ENCODE data around the gene LILRB2. TPM values are rescaled to one million over a fixed set of nuclear protein-coding genes. Genes with fewer than 3 reads are reported as not detected.
"Not testable (repeated sequence)": the region's sequence is repeated elsewhere in the genome, so short reads cannot be mapped to it uniquely, and the experiment has no call there.

The LILRB2 gene
- total RNA-seq, 2 donors from 2014 or later = 0.78 to 1.3 TPM

DNA sequence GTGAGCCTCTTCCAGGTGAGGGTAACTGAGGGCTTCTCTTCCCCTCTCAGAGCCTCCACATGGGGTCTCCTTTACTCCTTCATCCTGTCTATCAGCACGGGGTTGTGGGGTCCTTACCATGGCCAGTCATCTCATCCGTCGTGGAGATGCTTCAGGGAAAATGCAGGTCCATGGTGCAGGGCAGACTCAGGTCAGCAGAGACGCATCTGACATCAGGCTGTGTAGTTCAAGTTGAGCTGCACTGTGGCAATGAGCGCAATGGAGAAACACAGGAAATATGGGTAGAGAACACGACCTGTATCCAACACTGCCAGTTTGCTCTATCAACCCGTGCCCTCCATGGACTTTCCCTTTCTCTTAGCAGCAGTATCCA lies 18.2 kb upstream of the LILRB2 start:
- 36 to 41% methylated on average over 7 of the region's 7 CpGs for WGBS, 2 donors

GRCh38 chr19:54298357-54299125 lies 17.6 kb upstream of the LILRB2 start:
- Histone ChIP-seq H3K36me3 (replicated peaks in 1 of 2; ENCODE audit: insufficient read depth in 1 of 2, low read depth in 2 of 2) (no peaks in the 10 kb centered on the region), H3K27me3 (no peaks in the 10 kb centered on the region), H3K4me3 (no peak overlapping the region), H3K27ac (no peak overlapping the region), H3K9me3 (no peaks in the 10 kb centered on the region), H3K4me1 (no peaks in the 10 kb centered on the region)
- intact Hi-C loops (cut with DNase I) = no loop called here
- no peak for DNase-seq
- 32 to 60% methylated on average over 1 to 4 of the region's 4 CpGs for WGBS, 2 donors
- TF ChIP-seq, protein P1, sequence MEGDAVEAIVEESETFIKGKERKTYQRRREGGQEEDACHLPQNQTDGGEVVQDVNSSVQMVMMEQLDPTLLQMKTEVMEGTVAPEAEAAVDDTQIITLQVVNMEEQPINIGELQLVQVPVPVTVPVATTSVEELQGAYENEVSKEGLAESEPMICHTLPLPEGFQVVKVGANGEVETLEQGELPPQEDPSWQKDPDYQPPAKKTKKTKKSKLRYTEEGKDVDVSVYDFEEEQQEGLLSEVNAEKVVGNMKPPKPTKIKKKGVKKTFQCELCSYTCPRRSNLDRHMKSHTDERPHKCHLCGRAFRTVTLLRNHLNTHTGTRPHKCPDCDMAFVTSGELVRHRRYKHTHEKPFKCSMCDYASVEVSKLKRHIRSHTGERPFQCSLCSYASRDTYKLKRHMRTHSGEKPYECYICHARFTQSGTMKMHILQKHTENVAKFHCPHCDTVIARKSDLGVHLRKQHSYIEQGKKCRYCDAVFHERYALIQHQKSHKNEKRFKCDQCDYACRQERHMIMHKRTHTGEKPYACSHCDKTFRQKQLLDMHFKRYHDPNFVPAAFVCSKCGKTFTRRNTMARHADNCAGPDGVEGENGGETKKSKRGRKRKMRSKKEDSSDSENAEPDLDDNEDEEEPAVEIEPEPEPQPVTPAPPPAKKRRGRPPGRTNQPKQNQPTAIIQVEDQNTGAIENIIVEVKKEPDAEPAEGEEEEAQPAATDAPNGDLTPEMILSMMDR (IDR thresholded peaks at IDR 0.05) = no peak
- no peak for TF ChIP-seq POLR2A (IDR thresholded peaks at IDR 0.05)
- ATAC-seq = no peak

More for the DNA sequence above, 18.2 kb upstream of the LILRB2 start:
- Histone ChIP-seq H3K27ac (no peak overlapping the region), H3K27me3 (no peaks in the 10 kb centered on the region), H3K9me3 (no peaks in the 10 kb centered on the region), H3K36me3 (replicated peaks in 1 of 2; ENCODE audit: insufficient read depth in 1 of 2, low read depth in 2 of 2) (no peaks in the 10 kb centered on the region), H3K4me1 (no peaks in the 10 kb centered on the region), H3K4me3 (no peak overlapping the region)
- intact Hi-C loops (cut with DNase I) = no loop called here
- TF ChIP-seq, protein P1 (IDR thresholded peaks at IDR 0.05) = no peak
- ATAC-seq (no peak), DNase-seq (no peak)

DNA sequence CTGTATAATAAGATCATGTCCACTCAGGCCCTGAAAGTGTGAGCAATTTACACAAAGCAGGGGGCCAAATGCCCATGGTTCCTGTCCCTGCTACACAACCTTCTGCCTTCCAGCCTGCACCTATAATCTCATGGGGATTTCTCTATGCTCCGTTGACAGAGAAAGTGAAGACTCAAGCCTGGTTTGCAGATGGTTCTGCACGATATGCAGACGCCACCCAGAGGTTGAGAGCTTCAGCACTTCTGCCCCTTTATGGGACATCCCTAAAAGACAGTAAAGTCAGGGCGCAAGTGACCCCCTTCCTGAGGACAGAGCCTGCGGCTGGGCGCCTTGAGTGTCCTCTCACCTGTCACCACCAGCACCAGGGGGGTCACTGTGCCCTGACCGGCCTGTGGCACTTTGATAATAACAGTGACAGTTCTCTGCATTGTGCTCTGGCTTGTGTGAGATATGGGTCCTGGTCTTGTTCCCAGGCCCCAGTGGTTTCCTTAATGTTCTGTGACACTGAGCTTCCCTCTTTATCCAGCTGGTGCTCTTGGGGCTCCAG lies 16.9 kb upstream of the LILRB2 start:
- ATAC-seq (no peak), DNase-seq (no peak)
- Histone ChIP-seq H3K4me3 (no peak overlapping the region), H3K36me3 (replicated peaks in 1 of 2; ENCODE audit: insufficient read depth in 1 of 2, low read depth in 2 of 2) (no peaks in the 10 kb centered on the region), H3K4me1 (no peaks in the 10 kb centered on the region), H3K9me3 (no peaks in the 10 kb centered on the region), H3K27me3 (no peaks in the 10 kb centered on the region), H3K27ac (no peak overlapping the region)
- TF ChIP-seq, protein P1 (IDR thresholded peaks at IDR 0.05) = no peak
- no peak for TF ChIP-seq POLR2A (IDR thresholded peaks at IDR 0.05)
- WGBS, 2 donors = 17 to 37% methylated on average over 7 of the region's 7 CpGs
- intact Hi-C loops (cut with DNase I) = no loop called here

DNA sequence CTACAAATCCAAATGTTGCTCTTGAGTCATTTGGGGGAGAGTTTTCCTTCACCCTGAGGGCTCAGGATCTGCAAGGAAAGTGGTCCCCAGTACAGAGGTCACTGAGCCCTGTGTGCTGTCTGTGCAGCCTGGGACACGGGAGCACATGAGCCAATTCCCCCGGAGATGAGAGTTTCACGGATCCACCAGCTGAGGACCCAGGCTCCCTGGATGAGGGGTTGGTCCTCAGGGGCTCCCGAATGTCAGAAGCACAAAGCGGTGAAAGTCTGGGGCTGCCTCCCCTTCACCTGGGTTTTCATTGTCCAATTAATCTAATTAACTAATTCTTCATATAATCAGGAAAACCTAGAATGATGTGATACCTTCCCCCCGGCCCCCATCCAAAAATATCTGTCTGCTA lies 13.6 kb upstream of the LILRB2 start:
- Histone ChIP-seq H3K36me3 (replicated peaks in 1 of 2; ENCODE audit: insufficient read depth in 1 of 2, low read depth in 2 of 2) (no peaks in the 10 kb centered on the region), H3K27ac (no peak overlapping the region), H3K4me1 (no peaks in the 10 kb centered on the region), H3K4me3 (no peak overlapping the region), H3K9me3 (no peaks in the 10 kb centered on the region), H3K27me3 (no peaks in the 10 kb centered on the region)
- TF ChIP-seq, protein P1 (IDR thresholded peaks at IDR 0.05) = no peak
- TF ChIP-seq POLR2A (IDR thresholded peaks at IDR 0.05) = no peak
- DNase-seq (no peak), ATAC-seq (no peak)
- WGBS, 2 donors = 61 to 73% methylated on average over 6 of the region's 6 CpGs
- intact Hi-C loops (cut with DNase I) = loop anchor here (2.0 kb wide), 1 partner anchor 282 kb away; no protein-coding TSS in a partner anchor

GRCh38 chr19:54289160-54289559 lies 8.2 kb upstream of the LILRB2 start:
- H3K4me1 ChIP-seq; intact Hi-C loops (cut with DNase I); H3K27ac ChIP-seq; ATAC-seq; H3K36me3 ChIP-seq (replicated peaks in 1 of 2; ENCODE audit: insufficient read depth in 1 of 2, low read depth in 2 of 2); H3K4me3 ChIP-seq; DNase-seq; H3K9me3 ChIP-seq; H3K27me3 ChIP-seq: not testable (repeated sequence)
- WGBS, 2 donors = 28 to 61% methylated on average over 4 to 8 of the region's 8 CpGs
